Gastrocnemius medialis (tissue), 4 donors: Measurements from ENCODE around the gene COL6A3.

Experiments used
- POLR2A ChIP-seq, 2 donors: fragments of 450-650 bp; IDR thresholded peaks; one replicate each; pipeline ENCODE4 v1.6.1; 2017; ENCODE audit warnings: antibody characterized with exemption in 2 of 2, mild to moderate bottlenecking in 2 of 2, moderate library complexity in 2 of 2
- TF ChIP-seq, protein P1 (sequence below), 5 experiments: fragments of 450-650 bp in 3 of 5; fragments of 200-600 bp in 2 of 5; sonication (generic) in 2 of 5; IDR thresholded peaks in 4 of 5; conservative IDR thresholded peaks in 1 of 5; 1 replicate in 4 of 5; 2 replicates in 1 of 5; pipeline ENCODE4 v1.5.1; 2016 to 2019; ENCODE audit warnings: antibody characterized with exemption in 5 of 5, mild to moderate bottlenecking in 3 of 5, moderate library complexity in 3 of 5

DNA sequence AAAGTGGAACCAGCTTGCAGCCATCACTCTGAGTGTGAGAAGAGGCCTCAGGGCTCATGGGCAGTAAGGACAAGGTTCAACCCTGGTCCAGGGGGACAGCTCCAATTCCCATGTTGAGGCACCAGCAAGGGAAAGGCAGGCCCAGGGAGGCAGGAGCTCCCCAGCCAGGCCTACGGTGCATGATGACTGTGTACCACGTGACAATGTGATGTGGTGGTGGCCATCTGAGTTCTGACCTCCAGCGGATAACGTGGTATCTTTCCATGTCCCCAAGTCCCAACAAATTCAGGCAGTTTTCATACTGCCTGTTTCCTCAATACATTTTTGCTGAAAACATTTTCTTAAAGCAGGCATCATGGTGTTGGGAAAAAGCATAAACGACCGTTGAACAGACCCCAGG, 36.1 kb upstream of the COL6A3 start:
- no peak for TF ChIP-seq POLR2A (IDR thresholded peaks at IDR 0.05)
- TF ChIP-seq, protein P1, sequence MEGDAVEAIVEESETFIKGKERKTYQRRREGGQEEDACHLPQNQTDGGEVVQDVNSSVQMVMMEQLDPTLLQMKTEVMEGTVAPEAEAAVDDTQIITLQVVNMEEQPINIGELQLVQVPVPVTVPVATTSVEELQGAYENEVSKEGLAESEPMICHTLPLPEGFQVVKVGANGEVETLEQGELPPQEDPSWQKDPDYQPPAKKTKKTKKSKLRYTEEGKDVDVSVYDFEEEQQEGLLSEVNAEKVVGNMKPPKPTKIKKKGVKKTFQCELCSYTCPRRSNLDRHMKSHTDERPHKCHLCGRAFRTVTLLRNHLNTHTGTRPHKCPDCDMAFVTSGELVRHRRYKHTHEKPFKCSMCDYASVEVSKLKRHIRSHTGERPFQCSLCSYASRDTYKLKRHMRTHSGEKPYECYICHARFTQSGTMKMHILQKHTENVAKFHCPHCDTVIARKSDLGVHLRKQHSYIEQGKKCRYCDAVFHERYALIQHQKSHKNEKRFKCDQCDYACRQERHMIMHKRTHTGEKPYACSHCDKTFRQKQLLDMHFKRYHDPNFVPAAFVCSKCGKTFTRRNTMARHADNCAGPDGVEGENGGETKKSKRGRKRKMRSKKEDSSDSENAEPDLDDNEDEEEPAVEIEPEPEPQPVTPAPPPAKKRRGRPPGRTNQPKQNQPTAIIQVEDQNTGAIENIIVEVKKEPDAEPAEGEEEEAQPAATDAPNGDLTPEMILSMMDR (IDR thresholded peaks at IDR 0.05 in 4 of 5, conservative IDR thresholded peaks at IDR 0.05 in 1 of 5): no peak
